ENCODE data around the gene GYPA. TPM values are rescaled to one million over a fixed set of nuclear protein-coding genes. Genes with fewer than 3 reads are reported as not detected.
"Not testable (repeated sequence)": the region's sequence is repeated elsewhere in the genome, so short reads cannot be mapped to it uniquely, and the experiment has no call there.

The GYPA gene
- total RNA-seq, result not detected

DNA sequence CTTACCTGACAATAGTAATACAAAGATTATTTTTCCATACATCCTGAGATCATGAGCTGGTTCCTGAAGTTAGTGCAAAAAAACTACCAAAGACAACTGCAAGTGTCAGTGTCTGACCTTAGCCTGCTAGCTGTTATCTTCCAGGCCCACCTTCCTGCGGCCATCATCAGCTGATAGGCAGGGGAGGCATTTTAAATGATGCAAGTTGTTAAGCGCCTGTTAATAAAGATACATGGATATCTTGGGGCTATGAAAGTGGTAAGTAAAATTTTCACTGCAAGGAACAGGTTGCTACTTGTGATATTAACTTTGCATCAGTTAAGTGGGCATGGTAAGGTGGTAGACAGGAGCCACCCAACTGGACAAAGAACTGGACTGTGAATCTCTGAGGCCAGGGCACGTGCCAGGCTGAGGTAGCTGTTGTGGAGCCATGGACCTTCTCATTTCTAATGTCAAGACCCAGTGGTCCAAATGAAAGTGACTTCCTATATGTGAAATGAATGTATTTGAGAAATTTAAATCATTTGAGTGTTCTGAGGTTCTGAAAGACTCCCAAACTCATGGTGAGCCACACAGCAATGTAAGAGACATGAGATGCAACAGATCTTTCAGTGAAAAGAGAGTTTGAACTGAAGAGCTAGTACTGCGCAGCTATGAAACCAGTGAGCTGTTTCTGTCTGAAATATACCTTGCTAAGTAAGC is at the start of gene GYPA:
GYPA (minus strand) TSS at position 125 of the 702 bp plus-strand sequence; CDS start at position 42, 83 bp downstream.
- intact Hi-C loops (cut with DNase I, micrococcal nuclease), result loop anchor here (5.0 to 10.0 kb wide), 2 partner anchors 366 to 368 kb away; no protein-coding TSS in a partner anchor
- CTCF ChIA-PET, result interaction anchor here (0.6 kb wide), 1 partner anchor 610 kb away, joined by 3 read pairs; no protein-coding TSS in a partner anchor
- POLR2A ChIA-PET, result not testable (repeated sequence)

DNA sequence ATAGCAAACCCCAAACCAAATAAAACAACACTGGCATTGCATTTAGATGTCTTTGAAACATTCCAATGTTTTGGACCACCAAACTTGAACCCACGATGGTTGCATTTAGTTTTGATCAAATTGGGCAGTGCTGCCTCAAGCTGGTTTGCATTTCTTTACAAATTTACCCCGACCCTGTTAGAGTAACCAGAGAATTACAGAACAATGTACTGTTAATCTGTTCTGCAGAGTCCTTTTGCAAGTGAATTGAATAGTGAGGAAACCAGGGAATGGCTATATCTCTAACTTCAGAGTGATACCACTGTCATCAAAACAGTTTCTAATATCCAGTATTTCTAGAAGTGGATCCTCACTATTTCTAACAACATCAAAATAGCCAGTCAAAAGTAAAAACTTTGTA is 49.5 kb upstream of the GYPA start:
- Mint-ChIP-seq H3K36me3 (ENCODE audit: low read depth) (no peaks in the 10 kb centered on the region), H3K27me3 (peaks cover 11% of the 10 kb centered on the region), H3K4me3 (no peak overlapping the region), H3K27ac (no peak overlapping the region), H3K4me1 (no peaks in the 10 kb centered on the region), H3K9me3 (ENCODE audit: low read depth) (peaks cover 1% of the 10 kb centered on the region)
- ChIA-PET POLR2A (no interaction called here), CTCF (interaction anchor here (0.8 kb wide), 1 partner anchor 102 kb away, joined by 4 read pairs; no protein-coding TSS in a partner anchor)
- ATAC-seq (no peak), DNase-seq (no peak)
- intact Hi-C loops (cut with DNase I, micrococcal nuclease), result no loop called here

More for the DNA sequence above, at the start of gene GYPA:
- not testable (repeated sequence) for H3K4me1 Mint-ChIP-seq; H3K36me3 Mint-ChIP-seq (ENCODE audit: low read depth); H3K4me3 Mint-ChIP-seq; H3K27ac Mint-ChIP-seq; DNase-seq; H3K27me3 Mint-ChIP-seq; H3K9me3 Mint-ChIP-seq (ENCODE audit: low read depth); ATAC-seq

DNA sequence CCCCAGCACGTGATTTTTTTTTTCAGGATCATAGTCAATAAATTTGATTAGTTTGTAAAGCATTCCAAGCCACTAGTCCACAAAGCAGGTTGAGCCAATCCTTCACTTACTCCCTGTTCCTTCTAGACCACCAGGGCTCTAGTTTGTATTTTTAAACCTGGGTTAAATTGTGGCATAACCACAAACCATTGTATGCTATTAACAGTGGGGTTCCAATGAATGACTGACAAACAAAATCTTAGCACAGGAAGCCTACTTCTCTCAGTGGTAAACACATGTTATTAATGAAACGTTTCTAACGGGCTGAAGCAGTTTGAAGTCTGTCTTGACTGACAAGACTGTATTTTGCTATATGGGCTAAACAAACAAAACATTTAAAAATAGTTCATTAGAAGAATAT is 48.6 kb upstream of the GYPA start:
- CTCF ChIA-PET, result no interaction called here
- ATAC-seq, result no peak
- DNase-seq, result no peak
- intact Hi-C loops (cut with DNase I, micrococcal nuclease), result no loop called here
- Mint-ChIP-seq H3K4me3 (no peak overlapping the region), H3K4me1 (no peaks in the 10 kb centered on the region), H3K27me3 (peaks cover 9% of the 10 kb centered on the region), H3K9me3 (ENCODE audit: low read depth) (peaks cover 1% of the 10 kb centered on the region), H3K27ac (no peak overlapping the region), H3K36me3 (ENCODE audit: low read depth) (no peaks in the 10 kb centered on the region)
- POLR2A ChIA-PET, result no interaction called here

DNA sequence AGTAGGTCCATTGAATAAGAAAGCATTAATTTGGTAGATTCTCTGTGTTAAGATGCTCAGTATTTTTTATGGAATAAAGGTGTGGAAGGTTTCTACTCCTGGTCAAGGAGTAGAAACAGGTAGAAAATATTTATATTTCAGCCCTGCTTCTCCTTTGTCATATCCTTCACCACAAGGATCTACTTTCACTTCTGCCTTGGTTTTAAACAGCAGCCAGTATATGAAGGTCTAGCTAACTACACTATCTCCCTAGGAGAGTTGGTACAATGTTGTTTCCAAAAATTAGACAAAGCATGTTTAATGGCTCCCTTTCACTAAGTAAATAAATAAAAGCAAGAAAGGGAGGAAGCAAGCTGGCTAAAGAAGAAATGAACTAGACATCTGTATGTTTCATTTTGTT is 44.6 kb upstream of the GYPA start:
- intact Hi-C loops (cut with DNase I, micrococcal nuclease), result no loop called here
- no peaks in the 10 kb centered on the region for H3K9me3 Mint-ChIP-seq (ENCODE audit: low read depth)
- H3K27ac Mint-ChIP-seq, result no peak overlapping the region
- CTCF ChIA-PET, result no interaction called here
- no peaks in the 10 kb centered on the region for H3K36me3 Mint-ChIP-seq (ENCODE audit: low read depth)
- H3K27me3 Mint-ChIP-seq, result peaks cover 5% of the 10 kb centered on the region
- POLR2A ChIA-PET, result no interaction called here
- ATAC-seq (no peak), DNase-seq (no peak)
- H3K4me3 Mint-ChIP-seq, result no peak overlapping the region
- H3K4me1 Mint-ChIP-seq, result no peaks in the 10 kb centered on the region

DNA sequence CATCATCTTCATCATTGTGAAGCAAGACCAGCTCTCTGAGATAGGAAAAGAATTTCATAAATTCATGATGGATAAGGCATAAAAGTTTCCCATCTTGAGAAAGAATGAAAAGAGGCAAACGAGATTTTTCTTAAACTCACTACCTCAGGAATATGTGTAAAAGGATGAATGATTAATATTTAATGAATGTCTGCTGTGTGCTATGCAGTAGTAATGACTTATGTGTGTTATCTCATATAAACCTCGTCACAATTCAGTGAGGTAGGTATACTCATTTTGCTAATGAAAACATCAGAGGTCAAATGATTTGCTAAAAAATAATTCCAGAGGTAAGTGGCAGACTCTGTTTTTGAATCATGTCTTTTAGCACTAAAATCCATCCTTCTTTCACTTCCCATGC is 42.6 kb upstream of the GYPA start:
- no peaks in the 10 kb centered on the region for H3K36me3 Mint-ChIP-seq (ENCODE audit: low read depth)
- ChIA-PET CTCF (no interaction called here), POLR2A (no interaction called here)
- peaks cover 6% of the 10 kb centered on the region for H3K4me1 Mint-ChIP-seq
- peaks cover 3% of the 10 kb centered on the region for H3K27me3 Mint-ChIP-seq
- H3K27ac Mint-ChIP-seq, result no peak overlapping the region
- intact Hi-C loops (cut with DNase I, micrococcal nuclease), result no loop called here
- ATAC-seq (no peak), DNase-seq (no peak)
- H3K4me3 Mint-ChIP-seq, result no peak overlapping the region
- H3K9me3 Mint-ChIP-seq (ENCODE audit: low read depth), result no peaks in the 10 kb centered on the region

DNA sequence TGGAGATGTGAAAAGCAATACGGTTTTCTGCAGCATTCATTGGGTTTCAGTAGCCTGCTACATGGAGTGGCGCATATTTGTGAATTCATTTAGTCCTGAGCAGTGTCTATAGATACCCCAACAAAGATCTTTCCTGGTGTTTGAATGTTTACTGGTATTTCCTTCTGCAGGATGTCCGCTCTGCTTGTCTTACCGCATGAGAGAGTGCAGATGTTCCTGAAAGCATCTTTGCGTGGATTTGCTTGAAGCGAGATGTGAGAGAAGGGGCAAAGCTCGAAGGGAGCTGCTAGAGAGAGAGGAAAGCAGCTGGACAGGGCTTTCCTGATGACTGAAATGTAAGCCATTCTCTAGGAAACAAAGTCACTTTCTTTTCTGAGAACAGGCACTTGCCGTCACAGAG is 40.9 kb upstream of the GYPA start:
- ATAC-seq, result no peak
- ChIA-PET CTCF (no interaction called here), POLR2A (no interaction called here)
- Mint-ChIP-seq H3K27me3 (peaks cover 3% of the 10 kb centered on the region), H3K27ac (no peak overlapping the region), H3K4me1 (peaks cover 6% of the 10 kb centered on the region), H3K9me3 (ENCODE audit: low read depth) (no peaks in the 10 kb centered on the region), H3K4me3 (no peak overlapping the region), H3K36me3 (ENCODE audit: low read depth) (no peaks in the 10 kb centered on the region)
- intact Hi-C loops (cut with DNase I, micrococcal nuclease), result no loop called here
- DNase-seq, result no peak

DNA sequence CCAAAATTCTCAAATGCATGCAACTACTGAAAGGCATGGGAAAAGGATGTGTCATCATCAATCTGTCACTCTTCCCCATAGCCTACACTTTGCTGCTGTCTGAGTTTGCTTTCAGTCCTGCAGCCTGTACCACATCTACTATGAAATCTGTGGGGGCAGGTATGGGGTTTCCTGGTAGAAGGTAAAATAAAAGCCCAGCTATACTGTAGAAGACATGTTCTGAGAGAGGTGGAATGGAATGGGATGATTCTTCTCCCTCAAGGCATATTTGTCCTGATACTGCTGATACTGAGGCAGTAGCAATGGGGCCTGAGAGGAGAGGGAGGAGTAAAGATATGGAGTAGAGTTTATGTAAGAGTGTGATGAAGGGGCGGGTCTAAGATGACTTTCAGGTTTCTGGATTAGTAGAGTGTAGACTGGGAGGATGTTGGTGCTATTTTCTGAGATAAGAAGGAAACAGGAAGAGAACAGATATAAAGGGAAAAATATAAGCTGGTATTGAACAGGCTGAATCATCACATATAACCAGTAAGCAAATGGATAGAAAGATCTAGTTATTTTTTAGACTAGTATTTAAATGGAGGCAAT is 38.7 kb upstream of the GYPA start:
- Mint-ChIP-seq H3K4me3 (no peak overlapping the region), H3K27me3 (peaks cover 3% of the 10 kb centered on the region), H3K27ac (no peak overlapping the region), H3K9me3 (ENCODE audit: low read depth) (no peaks in the 10 kb centered on the region), H3K4me1 (peaks cover 17% of the 10 kb centered on the region), H3K36me3 (ENCODE audit: low read depth) (no peaks in the 10 kb centered on the region)
- ChIA-PET CTCF (no interaction called here), POLR2A (no interaction called here)
- intact Hi-C loops (cut with DNase I, micrococcal nuclease), result loop anchor here (10.0 kb wide), 2 partner anchors 1056 to 1436 kb away; partner anchors contain the start of gene MMAA (in 1 of the 2)
- ATAC-seq (peak; percentile 72), DNase-seq (peak; percentile 9)

DNA sequence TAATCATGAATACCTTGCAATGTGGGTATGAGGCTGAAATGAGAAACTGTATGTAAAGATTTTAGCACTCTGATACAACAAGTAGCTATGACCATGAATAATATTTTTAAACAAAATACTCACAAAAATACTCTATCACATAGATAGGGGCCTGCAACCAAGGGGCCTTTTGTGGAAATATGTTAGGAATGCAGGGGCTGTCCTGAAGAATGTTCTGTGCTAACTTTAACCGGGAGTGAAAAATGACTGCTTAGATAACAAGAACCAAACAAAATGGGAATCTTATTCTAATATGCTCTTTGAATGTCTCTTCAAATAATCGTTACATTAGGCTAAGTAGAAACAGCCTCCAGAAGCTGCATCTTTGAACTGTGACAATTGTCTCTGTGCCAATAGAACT is 37.9 kb upstream of the GYPA start:
- DNase-seq (no peak), ATAC-seq (no peak)
- Mint-ChIP-seq H3K27me3 (no peaks in the 10 kb centered on the region), H3K36me3 (ENCODE audit: low read depth) (no peaks in the 10 kb centered on the region), H3K4me3 (no peak overlapping the region), H3K27ac (no peak overlapping the region), H3K4me1 (peaks cover 17% of the 10 kb centered on the region), H3K9me3 (ENCODE audit: low read depth) (no peaks in the 10 kb centered on the region)
- ChIA-PET POLR2A (no interaction called here), CTCF (interaction anchor here (0.9 to 1.0 kb wide), 2 partner anchors 888 to 894 kb away, joined by 3 read pairs; no protein-coding TSS in a partner anchor)
- intact Hi-C loops (cut with DNase I, micrococcal nuclease), result loop anchor here (10.0 kb wide), 2 partner anchors 1056 to 1436 kb away; partner anchors contain the start of gene MMAA (in 1 of the 2)

DNA sequence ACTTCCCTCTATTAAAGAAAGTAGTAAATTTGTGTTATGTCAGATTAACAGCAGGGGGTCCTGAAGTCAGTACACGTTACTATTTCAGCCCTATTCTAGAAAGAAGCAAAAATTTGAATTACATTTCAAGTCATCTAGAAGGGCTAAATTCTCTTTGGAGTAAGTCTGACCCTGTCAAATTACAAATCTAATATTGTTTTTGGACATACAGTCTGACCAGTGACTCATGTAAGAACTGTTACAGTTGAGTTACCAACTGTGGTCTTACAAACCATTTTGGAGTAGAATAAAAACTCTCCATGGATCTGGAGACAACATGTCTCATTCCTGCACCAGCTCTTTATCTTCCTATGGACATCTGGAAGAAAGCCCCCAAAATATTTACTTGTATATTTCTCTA is 36.0 kb upstream of the GYPA start:
- DNase-seq (no peak), ATAC-seq (no peak)
- Mint-ChIP-seq H3K27me3 (peaks cover 3% of the 10 kb centered on the region), H3K4me3 (no peak overlapping the region), H3K9me3 (ENCODE audit: low read depth) (no peaks in the 10 kb centered on the region), H3K4me1 (peaks cover 17% of the 10 kb centered on the region), H3K27ac (no peak overlapping the region), H3K36me3 (ENCODE audit: low read depth) (no peaks in the 10 kb centered on the region)
- intact Hi-C loops (cut with DNase I, micrococcal nuclease), result loop anchor here (10.0 kb wide), 2 partner anchors 1058 to 1438 kb away; partner anchors contain the start of gene MMAA (in 1 of the 2)
- ChIA-PET POLR2A (no interaction called here), CTCF (interaction anchor here (1.4 kb wide), 1 partner anchor 8 kb away, joined by 4 read pairs; no protein-coding TSS in a partner anchor)

DNA sequence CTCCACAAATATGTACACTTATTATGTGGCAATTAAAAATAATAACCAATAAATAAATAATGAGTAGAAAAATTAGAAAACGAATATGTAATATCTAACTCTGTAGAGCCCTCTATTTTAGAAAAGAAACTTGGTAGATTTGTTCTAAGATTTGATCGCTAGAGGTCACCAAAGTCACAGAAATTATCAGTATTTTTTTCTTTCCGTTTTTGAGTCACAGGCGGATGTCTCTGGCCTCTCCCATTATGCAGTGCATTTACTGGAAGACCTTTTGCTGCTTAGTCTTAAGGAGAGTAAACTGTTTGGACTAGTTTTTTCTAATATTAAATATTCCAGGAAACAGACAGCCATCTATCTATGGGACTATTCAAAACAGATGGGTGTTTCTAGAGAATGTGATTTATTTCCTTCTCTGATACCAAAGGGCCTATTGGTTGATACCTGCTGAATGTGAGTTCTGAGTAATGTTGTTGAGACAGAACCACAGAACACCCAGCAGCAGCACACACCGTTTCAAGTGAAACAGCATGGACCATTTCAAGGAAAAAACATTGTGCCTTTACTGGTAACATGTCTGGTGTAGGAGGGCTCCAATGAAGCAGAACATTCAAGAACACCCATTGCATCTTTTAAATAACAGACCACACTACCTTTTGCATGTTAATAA is 34.0 kb upstream of the GYPA start:
- Mint-ChIP-seq H3K4me3 (no peak overlapping the region), H3K27ac (peak overlapping the region; percentile 72), H3K4me1 (peaks cover 17% of the 10 kb centered on the region), H3K36me3 (ENCODE audit: low read depth) (no peaks in the 10 kb centered on the region), H3K9me3 (ENCODE audit: low read depth) (no peaks in the 10 kb centered on the region), H3K27me3 (peaks cover 3% of the 10 kb centered on the region)
- ChIA-PET CTCF (interaction anchor here (0.5 to 1.0 kb wide), 7 partner anchors 9 to 923 kb away, joined by 3 to 4 read pairs (median 3); partner anchors contain the start of genes ABCE1 and ANAPC10), POLR2A (no interaction called here)
- DNase-seq (peak; percentile 42), ATAC-seq (peak; percentile 84)
- intact Hi-C loops (cut with DNase I, micrococcal nuclease), result loop anchor here (1.0 to 10.0 kb wide), 10 partner anchors 193 to 1444 kb away; partner anchors contain the start of genes MMAA (in 2 of the 2), ABCE1 (in 1 of the 2) and ANAPC10 (in 1 of the 2)

DNA sequence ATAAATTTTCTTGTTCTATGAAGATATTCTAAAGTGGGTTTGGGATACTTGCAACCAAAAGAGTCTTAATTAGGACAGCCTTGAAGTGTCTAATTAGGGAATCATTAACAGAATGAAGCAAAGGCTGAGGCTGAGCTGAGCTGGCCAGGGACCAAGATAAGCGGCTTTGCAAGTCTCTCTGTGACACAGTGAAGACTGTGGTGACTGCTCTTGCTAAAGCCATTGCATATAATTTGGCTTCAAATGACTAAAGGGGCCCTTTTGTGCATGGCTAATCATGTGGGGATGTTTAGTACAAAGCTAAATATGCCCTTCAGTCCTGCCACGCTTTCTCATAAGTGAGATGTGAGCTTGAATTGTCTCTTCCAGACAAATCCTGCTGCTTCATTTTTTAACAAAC is 31.2 kb upstream of the GYPA start:
- DNase-seq, result no peak
- Mint-ChIP-seq H3K36me3 (ENCODE audit: low read depth) (no peaks in the 10 kb centered on the region), H3K9me3 (ENCODE audit: low read depth) (no peaks in the 10 kb centered on the region), H3K27me3 (peaks cover 5% of the 10 kb centered on the region), H3K27ac (no peak overlapping the region), H3K4me3 (no peak overlapping the region), H3K4me1 (peaks cover 11% of the 10 kb centered on the region)
- CTCF ChIA-PET, result interaction anchor here (1.2 kb wide), 1 partner anchor 890 kb away, joined by 3 read pairs; no protein-coding TSS in a partner anchor
- intact Hi-C loops (cut with DNase I, micrococcal nuclease), result loop anchor here (5.0 to 10.0 kb wide), 6 partner anchors 196 to 1443 kb away; partner anchors contain the start of gene MMAA (in 1 of the 2)
- ATAC-seq, result no peak
- POLR2A ChIA-PET, result no interaction called here
